H1 (cell line): ENCODE data around the gene SSTR3. TPM values are rescaled to one million over a fixed set of nuclear protein-coding genes. Genes with fewer than 3 reads are reported as not detected.
A peak's percentile ranks its signal among the peaks of the same experiment; 100 is the strongest.

ENCODE experiments used
- CTCF ChIA-PET: fragments of 300-600 bp; sonication (Branson Sonifier 250); formaldehyde crosslinking; loops from one replicate; lab custom pipeline; 2021; ENCODE audit not compliant: partially characterized antibody; lab: Charles Lee
- POLR2A ChIA-PET: fragments of 300-600 bp; sonication (Branson Sonifier 250); formaldehyde crosslinking; loops from one replicate; lab custom pipeline; 2021; ENCODE audit warnings: inconsistent platforms; ENCODE audit not compliant: partially characterized antibody; lab: Charles Lee
- DNase-seq, 2 experiments: peaks; one replicate each; pipeline versions ENCODE4 v3.0.0 to v3.0.0-alpha.2; 2010 to 2022; ENCODE audit warnings: low spot score in 2 of 2, low read depth in 1 of 2, mixed read lengths in 1 of 2
- FAIRE-seq: peaks from 2 replicates; lab custom pipeline; 2011; peaks lifted over from hg19 to GRCh38; lab: Jason Lieb, UNC
- H2AFZ ChIP-seq: 2 replicates; pipeline ENCODE4 v1.8.1; 2012; ENCODE audit warnings: low read length, inconsistent platforms
- H2AK5ac ChIP-seq: 2 replicates; pipeline ENCODE4 v1.6.1; 2013; ENCODE audit warnings: low read depth, low read length
- H2BK120ac ChIP-seq: replicated peaks from 2 replicates; pipeline ENCODE3; 2013; ENCODE audit warnings: low read depth, low read length, inconsistent platforms
- H2BK12ac ChIP-seq: 2 replicates; pipeline ENCODE4 v1.6.1; 2013; ENCODE audit warnings: low read depth, low read length
- H2BK15ac ChIP-seq: 2 replicates; pipeline ENCODE4 v1.6.1; 2013; ENCODE audit warnings: low read length
- H2BK20ac ChIP-seq: 2 replicates; pipeline ENCODE4 v1.6.1; 2013; ENCODE audit warnings: low read length
- H2BK5ac ChIP-seq: 2 replicates; pipeline ENCODE4 v1.6.1; 2013; ENCODE audit warnings: low read depth, low read length
- H3K14ac ChIP-seq: 2 replicates; pipeline ENCODE4 v1.6.1; 2013; ENCODE audit warnings: inconsistent platforms; ENCODE audit not compliant: insufficient read length
- H3K18ac ChIP-seq: 2 replicates; pipeline ENCODE4 v1.6.1; 2013; ENCODE audit warnings: low read length; ENCODE audit errors: extremely low read depth
- H3K23ac ChIP-seq: 2 replicates; pipeline ENCODE4 v1.6.1; 2013; ENCODE audit warnings: inconsistent platforms; ENCODE audit not compliant: insufficient read length
- H3K23me2 ChIP-seq: 2 replicates; pipeline ENCODE4 v1.6.1; 2013; ENCODE audit warnings: low read depth, low read length
- H3K27ac ChIP-seq: 2 replicates; pipeline ENCODE4 v1.6.1; 2011; ENCODE audit warnings: low read depth, low read length, inconsistent platforms
- H3K27me3 ChIP-seq, 4 experiments: replicated peaks in 1 of 4; 1 replicate in 1 of 4; 2 replicates in 3 of 4; pipeline versions ENCODE4 v1.6.1 to v1.8.1; 2011 to 2013; ENCODE audit warnings: low read length in 3 of 4, mild to moderate bottlenecking in 3 of 4, inconsistent platforms in 2 of 4, mixed read lengths in 2 of 4, moderate library complexity in 1 of 4; ENCODE audit not compliant: control insufficient read depth in 3 of 4, insufficient read depth in 3 of 4; ENCODE audit errors: extremely low read depth in 1 of 4
- H3K36me3 ChIP-seq, 4 experiments: 2 replicates each; pipeline versions ENCODE4 v1.6.1 to v1.8.1; 2011 to 2013; ENCODE audit warnings: mild to moderate bottlenecking in 4 of 4, low read length in 3 of 4, moderate library complexity in 2 of 4, control low read depth in 1 of 4, inconsistent platforms in 1 of 4; ENCODE audit not compliant: insufficient read depth in 4 of 4, control insufficient read depth in 2 of 4
- H3K4ac ChIP-seq: replicated peaks from 2 replicates; pipeline ENCODE3; 2013; ENCODE audit warnings: low read length, low read depth, mixed read lengths, inconsistent platforms; ENCODE audit not compliant: insufficient read length
- H3K4me1 ChIP-seq, 4 experiments: replicated peaks in 1 of 4; 1 replicate in 1 of 4; 2 replicates in 3 of 4; pipeline versions ENCODE4 v1.6.1 to v1.8.1; 2011 to 2013; ENCODE audit warnings: low read length in 3 of 4, inconsistent platforms in 2 of 4, mixed read lengths in 1 of 4; ENCODE audit not compliant: insufficient read depth in 4 of 4, control insufficient read depth in 3 of 4
- H3K4me2 ChIP-seq, 2 experiments: 2 replicates each; pipeline versions ENCODE4 v1.6.1 to v1.8.1; 2011 to 2013; ENCODE audit warnings: low read depth in 2 of 2, low read length in 2 of 2, control low read depth in 1 of 2, inconsistent platforms in 1 of 2, mild to moderate bottlenecking in 1 of 2; ENCODE audit not compliant: insufficient read depth in 1 of 2
- H3K4me3 ChIP-seq, 4 experiments: fragments of 200-600, 300-600 bp in 1 of 4; sonication (generic), shearing (Covaris generic), sonication (Bioruptor Twin) in 1 of 4; 2 replicates each; pipeline versions ENCODE4 v1.5.1 to v1.8.1; 2011 to 2016; ENCODE audit warnings: low read length in 4 of 4, low read depth in 3 of 4, control low read depth in 2 of 4, inconsistent platforms in 2 of 4, mild to moderate bottlenecking in 2 of 4, mixed read lengths in 1 of 4, moderate library complexity in 1 of 4; ENCODE audit not compliant: insufficient read depth in 2 of 4; ENCODE audit errors: extremely low read depth in 1 of 4
- H3K56ac ChIP-seq: replicated peaks from 2 replicates; pipeline ENCODE3; 2013; ENCODE audit warnings: low read depth, mild to moderate bottlenecking, mixed read lengths, low read length, inconsistent platforms; ENCODE audit not compliant: insufficient read length
- H3K79me1 ChIP-seq: 2 replicates; pipeline ENCODE4 v1.6.1; 2013; ENCODE audit warnings: low read depth, low read length, control low read depth
- H3K79me2 ChIP-seq, 2 experiments: 2 replicates each; pipeline versions ENCODE4 v1.6.1 to v1.8.1; 2012 to 2013; ENCODE audit warnings: low read length in 2 of 2, mild to moderate bottlenecking in 2 of 2, inconsistent platforms in 1 of 2; ENCODE audit not compliant: insufficient read depth in 2 of 2, control insufficient read depth in 1 of 2
- H3K9ac ChIP-seq, 4 experiments: replicated peaks in 1 of 4; 1 replicate in 1 of 4; 2 replicates in 3 of 4; pipeline versions ENCODE4 v1.6.1 to v1.8.1; 2011 to 2013; ENCODE audit warnings: low read depth in 3 of 4, low read length in 3 of 4, control low read depth in 2 of 4, mild to moderate bottlenecking in 2 of 4, moderate library complexity in 2 of 4, inconsistent platforms in 1 of 4; ENCODE audit errors: extremely low read depth in 1 of 4
- H3K9me3 ChIP-seq, 2 experiments: 2 replicates each; pipeline versions ENCODE4 v1.6.1 to v1.8.1; 2012 to 2013; ENCODE audit warnings: mild to moderate bottlenecking in 2 of 2, moderate library complexity in 2 of 2, control low read depth in 1 of 2, inconsistent platforms in 1 of 2, low read depth in 1 of 2, low read length in 1 of 2, mixed read lengths in 1 of 2; ENCODE audit not compliant: insufficient read depth in 2 of 2
- H4K20me1 ChIP-seq, 2 experiments: replicated peaks in 1 of 2; 2 replicates each; pipeline versions ENCODE3 to v1.8.1; 2011 to 2013; ENCODE audit warnings: inconsistent platforms in 2 of 2, low read length in 2 of 2, mild to moderate bottlenecking in 1 of 2; ENCODE audit not compliant: insufficient read depth in 2 of 2, control insufficient read depth in 1 of 2
- H4K5ac ChIP-seq: 2 replicates; pipeline ENCODE4 v1.6.1; 2013; ENCODE audit warnings: low read length, low read depth, mixed read lengths, inconsistent platforms; ENCODE audit not compliant: insufficient read length
- H4K8ac ChIP-seq: 2 replicates; pipeline ENCODE4 v1.8.0; 2013; ENCODE audit warnings: mild to moderate bottlenecking, moderate library complexity, low read length, inconsistent platforms; ENCODE audit not compliant: insufficient read depth; ENCODE audit errors: extremely low read depth
- H4K91ac ChIP-seq: replicated peaks from 2 replicates; pipeline ENCODE3; 2013; ENCODE audit warnings: low read length, mixed read lengths, inconsistent platforms; ENCODE audit not compliant: insufficient read length
- RBBP5 ChIP-seq: IDR thresholded peaks from 2 replicates; pipeline ENCODE4 v1.7.1; 2012; ENCODE audit warnings: low read depth, mild to moderate bottlenecking, inconsistent platforms, low read length, moderate library complexity, borderline replicate concordance
- SAP30 ChIP-seq: fragments of 300-600 bp; sonication (generic); IDR thresholded peaks from 2 replicates; pipeline ENCODE4 v1.7.1; 2012; ENCODE audit warnings: low read length, moderate library complexity, mild to moderate bottlenecking, inconsistent platforms; ENCODE audit not compliant: insufficient read depth, insufficient replicate concordance
- WGBS, 2 experiments: shearing (Covaris generic) in 1 of 2; methylation state at CpG; one replicate each; pipeline versions ENCODE4 v1.1.6 to v1.1.7; 2013 to 2015; ENCODE audit warnings: low lambda C conversion rate in 2 of 2, mixed read lengths in 2 of 2, inconsistent platforms in 1 of 2, low coverage in 1 of 2, missing lambda C conversion rate in 1 of 2; ENCODE audit not compliant: insufficient replicate concordance in 2 of 2, insufficient coverage in 1 of 2, insufficient read length in 1 of 2; ENCODE audit errors: extremely low coverage in 1 of 2, missing lambda C conversion rate in 1 of 2; 5-methylcytosine and 5-hydroxymethylcytosine counted together
- polyA plus RNA-seq, 7 experiments: library from polyadenylated mRNA; depleted of rRNA in 3 of 7; stranded (reverse) in 5 of 7; unstranded in 2 of 7; fragments of >200 nt in 5 of 7; fragments of 200-250 nt in 2 of 7; gene quantifications; 1 replicate in 5 of 7; 2 replicates in 1 of 7; 4 replicates in 1 of 7; pipeline versions ENCODE4 v1.2.1 to v1.2.3, GENCODE V29; 2011 to 2013; ENCODE audit warnings: missing spikeins in 2 of 7, mixed read lengths in 2 of 7
- total RNA-seq: library from RNA; stranded (reverse); fragmentation: NEBNext Ultra II Directional; extraction: Animal tissue kit (Norgen Biotek cat#: 25700); gene quantifications from 2 replicates; pipeline ENCODE4 v1.2.1, GENCODE V29; 2021

The SSTR3 gene
- total and polyA plus RNA-seq, 2 of the 8 experiments (the other 6 are each of a cell fraction or from before 2014, with no cell fraction given): 0.22 to 0.77 TPM

- Histone ChIP-seq H3K4me2 (peak overlapping the region; percentile 26 to 58), H3K27me3 (peaks cover 0 to 12% (median 7%) of the 10 kb centered on the region in 4 experiments; a peak in 2 of 7 replicates), H3K4me1 (peaks cover 4 to 12% (median 5%) of the 10 kb centered on the region in 4 experiments), H4K91ac (no peak overlapping the region), H3K56ac (no peak overlapping the region), H3K4ac (no peak overlapping the region), H2AFZ (peak overlapping the region; percentile 96; the same call in 1 of the 2 replicates), H4K8ac (no peak overlapping the region), H3K4me3 (peak overlapping the region in 2 of 4 experiments; percentile 7 to 40; a peak in 2 of 8 replicates), H4K20me1 (no peaks in the 10 kb centered on the region), H2BK12ac (no peak overlapping the region), H3K23me2 (no peaks in the 10 kb centered on the region; the same call in 1 of the 2 replicates), H4K5ac (peak overlapping the region; percentile 1), H3K9me3 (peaks cover 10 to 11% of the 10 kb centered on the region in 2 experiments), H2BK15ac (0 out of 2 replicates have a peak overlapping the region, but pooled peaks have one; percentile 9), H2BK120ac (no peak overlapping the region), H3K79me2 (no peaks in the 10 kb centered on the region), H2AK5ac (no peak overlapping the region), H2BK5ac (no peak overlapping the region), H2BK20ac (no peak overlapping the region), H3K36me3 (no peaks in the 10 kb centered on the region), H3K14ac (no peak overlapping the region), H3K79me1 (no peaks in the 10 kb centered on the region), H3K18ac (no peak overlapping the region), H3K27ac (no peak overlapping the region), H3K23ac (no peak overlapping the region), H3K9ac (no peak overlapping the region)
- ChIA-PET CTCF (interaction anchor here (0.6 to 5.9 kb wide), 68 partner anchors 10 to 840 kb away, joined by 3 to 97 read pairs (median 5); partner anchors contain the start of genes KCTD17, MFNG, RAC2 and TST), POLR2A (interaction anchor here (0.8 to 1.3 kb wide), 3 partner anchors 12 to 227 kb away, joined by 3 read pairs; no protein-coding TSS in a partner anchor)
- DNase-seq (peak in 1 of 2 experiments; percentile 67), FAIRE-seq (peak; percentile 45)
- 18% methylated on average over 23 of the region's 23 CpGs; no CpG with 5 or more reads in 1 of the 2 experiments for WGBS, 2 experiments
- TF ChIP-seq RBBP5 (no peak), SAP30 (no peak)
Measured at GRCh38 chr22:37259540-37260029, 47.3 kb upstream of the SSTR3 start.
